Measurements from ENCODE around the gene LSR.

DNA sequence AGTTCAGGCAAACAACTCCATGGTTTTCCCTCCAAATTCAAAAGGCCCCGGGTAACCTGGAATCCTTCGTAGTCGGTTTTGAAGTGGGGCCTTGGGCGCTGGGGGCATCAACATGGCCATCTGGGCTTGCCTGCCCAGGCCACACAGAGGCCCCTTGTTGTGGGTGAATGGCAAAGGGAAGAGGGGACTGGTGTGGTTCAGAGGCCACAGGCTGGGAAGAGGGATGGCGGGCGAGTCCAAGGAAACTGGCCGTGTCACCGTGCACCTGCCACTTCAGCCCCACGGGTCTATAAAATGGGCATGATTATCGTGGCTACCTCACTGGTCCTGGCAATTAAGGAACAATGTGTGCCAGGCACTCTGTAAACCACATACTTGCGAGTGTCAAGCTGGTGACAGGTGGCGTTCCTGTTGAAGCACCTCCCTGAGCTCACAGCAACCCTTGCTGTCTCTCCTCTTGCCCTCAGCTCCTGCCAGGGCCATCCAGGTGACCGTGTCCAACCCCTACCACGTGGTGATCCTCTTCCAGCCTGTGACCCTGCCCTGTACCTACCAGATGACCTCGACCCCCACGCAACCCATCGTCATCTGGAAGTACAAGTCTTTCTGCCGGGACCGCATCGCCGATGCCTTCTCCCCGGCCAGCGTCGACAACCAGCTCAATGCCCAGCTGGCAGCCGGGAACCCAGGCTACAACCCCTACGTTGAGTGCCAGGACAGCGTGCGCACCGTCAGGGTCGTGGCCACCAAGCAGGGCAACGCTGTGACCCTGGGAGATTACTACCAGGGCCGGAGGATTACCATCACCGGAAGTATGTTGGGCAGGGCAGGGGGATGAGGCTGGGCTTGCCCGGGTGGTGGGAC lies 1.3 kb downstream of the LSR start:
- TF ChIP-seq REST (IDR thresholded peaks at IDR 0.05; ENCODE audit: low read depth): no peak
- TF ChIP-seq CREB1 (IDR thresholded peaks at IDR 0.05; ENCODE audit: low read depth): no peak
- TF ChIP-seq EP300 (IDR thresholded peaks at IDR 0.05; ENCODE audit: borderline replicate concordance): no peak
